H4 (cell line): ENCODE measurements around the gene OPN3. TPM values are rescaled to one million over a fixed set of nuclear protein-coding genes. Genes with fewer than 3 reads are reported as not detected.
A peak's percentile ranks its signal among the peaks of the same experiment; 100 is the strongest.

Source experiments
- DNase-seq: peaks from one replicate; pipeline ENCODE4 v3.0.0-alpha.2; 2015; ENCODE audit warnings: low spot score
- total RNA-seq: library from RNA; depleted of rRNA; stranded (reverse); fragments of >200 nt; shearing (Covaris generic); gene quantifications from 2 replicates; pipeline ENCODE4 v1.2.3, GENCODE V29; 2014

OPN3 gene
- total RNA-seq, 1 experiment from 2014 or later = 59.6 TPM

- DNase-seq = no peak
Measured at GRCh38 chr1:241645199-241645598, 5.0 kb upstream of the OPN3 start.

- DNase-seq = no peak
Measured at GRCh38 chr1:241644259-241644658, 4.1 kb upstream of the OPN3 start.

- DNase-seq = no peak
Measured at GRCh38 chr1:241642593-241642944, 2.4 kb upstream of the OPN3 start.

DNA sequence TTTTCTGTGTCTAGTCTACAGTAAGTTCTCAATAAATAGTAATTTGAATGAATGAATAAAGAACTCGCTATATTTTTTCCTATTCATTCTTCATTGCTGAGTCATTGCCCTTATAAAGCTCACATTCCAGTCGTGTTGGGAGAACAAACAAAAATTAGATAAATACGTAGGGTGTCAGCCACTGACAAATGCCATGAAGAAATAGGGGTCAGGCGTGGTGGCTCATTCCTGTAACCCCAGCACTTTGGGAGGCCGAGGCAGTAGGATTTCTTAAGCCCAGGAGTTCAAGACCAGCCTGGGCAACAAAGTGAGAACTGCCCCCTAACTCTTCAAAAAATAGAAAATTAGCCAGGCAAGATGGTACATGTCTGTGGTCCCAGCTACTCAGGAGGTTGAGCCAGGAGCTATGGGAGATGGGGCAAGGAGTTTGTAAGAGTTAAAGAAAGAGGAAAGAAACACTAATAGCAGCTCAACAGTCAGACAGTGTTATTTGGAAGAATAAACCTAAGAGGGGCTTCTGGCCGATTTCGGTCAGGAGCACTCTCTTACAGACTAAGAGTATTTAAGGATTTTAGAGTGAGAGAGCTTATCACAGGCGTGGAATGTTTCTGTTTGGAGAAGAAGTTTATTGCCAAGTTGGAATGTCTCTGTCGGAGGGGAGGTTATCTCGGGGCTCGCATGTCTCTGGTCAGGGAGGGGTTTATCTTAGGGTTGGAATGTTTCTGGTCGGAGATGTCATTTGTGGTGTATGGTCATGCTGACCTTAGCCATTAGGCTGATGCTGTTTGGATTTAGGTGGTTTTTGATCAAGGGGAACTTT lies 1.8 kb upstream of the OPN3 start:
- peak; percentile 38 for DNase-seq

GRCh38 chr1:241640867-241641622 lies 876 bp upstream of the OPN3 start:
- DNase-seq = no peak

DNA sequence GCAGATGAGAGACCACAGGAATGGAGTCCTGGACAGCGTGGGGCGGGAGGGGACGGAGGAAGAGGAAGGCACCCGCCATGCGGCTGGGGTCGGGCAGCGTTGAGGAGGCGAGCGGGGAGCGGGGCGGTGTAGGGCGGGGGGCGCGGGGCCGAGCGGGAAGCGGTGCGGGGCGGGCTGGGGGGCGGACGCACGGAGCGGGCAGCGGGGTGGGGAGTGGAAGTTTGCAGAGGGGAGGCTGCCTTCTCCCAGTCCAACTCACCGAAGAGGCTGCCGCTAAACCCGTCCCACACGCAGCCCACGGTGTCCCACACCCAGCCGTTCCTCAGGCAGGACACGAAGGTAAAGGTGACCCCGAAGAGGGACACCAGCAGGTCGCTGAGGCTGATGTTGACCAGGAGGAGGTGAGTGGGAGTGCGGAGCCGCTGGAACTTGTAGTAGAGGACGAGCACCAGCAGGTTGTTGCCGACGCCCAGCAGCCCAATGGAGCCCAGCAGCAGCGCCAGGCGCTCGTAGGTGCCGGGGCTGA lies 483 bp downstream of the OPN3 start:
- peak; percentile 44 for DNase-seq

GRCh38 chr1:241638909-241639622 lies 1.1 kb downstream of the OPN3 start:
- no peak for DNase-seq

- no peak for DNase-seq
Measured at GRCh38 chr1:241638099-241638682, 2.0 kb downstream of the OPN3 start.

GRCh38 chr1:241637604-241638003 lies 2.6 kb downstream of the OPN3 start:
- no peak for DNase-seq

- no peak for DNase-seq
Measured at GRCh38 chr1:241637046-241637590, 3.1 kb downstream of the OPN3 start.

- no peak for DNase-seq
Measured at GRCh38 chr1:241636291-241636690, 3.9 kb downstream of the OPN3 start.

GRCh38 chr1:241635556-241636152 lies 4.5 kb downstream of the OPN3 start:
- no peak for DNase-seq

- no peak for DNase-seq
Measured at GRCh38 chr1:241632987-241633386, 7.2 kb downstream of the OPN3 start.

- DNase-seq = no peak
Measured at GRCh38 chr1:241631674-241632073, 8.5 kb downstream of the OPN3 start.

DNA sequence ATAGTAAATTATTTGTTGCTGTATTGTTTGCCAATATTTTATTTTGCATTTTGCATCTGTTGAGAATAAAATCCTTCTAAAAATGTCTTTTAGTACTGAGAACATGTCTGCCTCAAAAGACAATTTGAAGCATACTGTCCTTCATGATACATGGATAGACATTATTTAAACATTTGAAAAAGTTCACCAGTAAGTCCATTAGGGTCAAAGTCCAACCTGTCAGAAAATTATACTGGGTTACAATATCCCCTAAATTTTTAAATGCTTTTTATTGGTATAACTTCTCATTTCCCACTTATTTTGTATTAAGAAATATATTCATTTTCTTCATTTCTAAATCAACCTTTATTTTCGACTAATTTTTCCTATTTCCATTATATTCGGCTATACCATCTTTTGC lies 9.3 kb downstream of the OPN3 start:
- no peak for DNase-seq

GRCh38 chr1:241630476-241630875 lies 9.7 kb downstream of the OPN3 start:
- no peak for DNase-seq

- DNase-seq = no peak
Measured at GRCh38 chr1:241630005-241630404, 10.2 kb downstream of the OPN3 start.

DNA sequence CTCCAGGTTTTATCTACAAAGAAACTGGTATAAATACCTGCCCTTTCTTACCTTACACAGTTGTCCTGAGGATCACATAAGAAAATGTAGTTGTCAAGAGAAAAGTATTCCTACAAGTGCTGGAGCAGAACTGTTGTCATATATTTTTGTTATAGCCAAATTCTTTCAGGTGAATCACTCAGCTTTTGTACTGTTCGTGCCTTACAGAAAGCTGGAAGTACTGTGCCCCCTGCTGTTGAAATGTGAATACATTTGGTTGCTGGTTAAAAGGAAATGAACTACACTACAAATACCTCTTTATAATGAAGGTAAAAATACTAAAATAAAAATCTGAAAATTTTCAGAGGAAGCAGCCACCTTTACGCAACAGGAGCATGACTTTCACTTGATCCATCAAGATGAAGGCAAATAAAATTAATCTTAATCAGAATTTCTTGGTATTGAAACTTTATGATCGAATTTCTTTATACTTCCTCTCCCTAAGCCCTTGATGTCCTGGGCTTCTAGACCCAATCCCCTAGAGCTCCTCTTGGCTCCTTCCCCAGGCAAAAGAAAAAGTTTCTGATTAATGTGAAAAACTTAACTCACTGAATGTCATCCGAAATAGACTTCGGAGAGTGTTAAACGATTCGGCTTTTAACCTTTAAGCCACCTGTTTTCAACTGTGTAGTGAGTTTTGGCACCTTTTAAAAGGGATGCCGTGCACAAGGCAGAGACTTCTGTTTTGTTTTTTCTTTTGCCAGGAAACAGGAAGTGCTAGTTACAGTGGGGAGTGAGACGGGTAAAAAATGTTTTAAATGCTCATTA lies 12.5 kb downstream of the OPN3 start:
- DNase-seq = peak; percentile 48

DNA sequence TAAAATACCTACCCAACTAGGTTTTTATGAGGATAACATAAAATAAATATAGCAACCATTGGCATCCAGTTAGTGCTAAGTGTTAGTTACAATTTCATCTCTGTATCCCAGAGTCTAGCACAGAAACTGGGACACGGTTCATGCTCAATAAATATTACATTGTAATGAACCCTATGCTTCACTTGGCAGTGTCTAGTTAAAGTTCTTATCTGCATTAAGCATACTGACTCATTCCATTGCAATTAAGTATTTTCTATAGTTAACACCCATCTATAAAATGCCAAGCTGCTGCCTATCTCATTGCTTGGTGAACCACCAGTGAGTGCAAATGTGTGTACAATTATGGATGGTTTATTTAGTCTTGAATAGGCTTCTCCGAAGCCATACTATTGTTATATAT lies 15.2 kb downstream of the OPN3 start:
- DNase-seq = no peak

DNA sequence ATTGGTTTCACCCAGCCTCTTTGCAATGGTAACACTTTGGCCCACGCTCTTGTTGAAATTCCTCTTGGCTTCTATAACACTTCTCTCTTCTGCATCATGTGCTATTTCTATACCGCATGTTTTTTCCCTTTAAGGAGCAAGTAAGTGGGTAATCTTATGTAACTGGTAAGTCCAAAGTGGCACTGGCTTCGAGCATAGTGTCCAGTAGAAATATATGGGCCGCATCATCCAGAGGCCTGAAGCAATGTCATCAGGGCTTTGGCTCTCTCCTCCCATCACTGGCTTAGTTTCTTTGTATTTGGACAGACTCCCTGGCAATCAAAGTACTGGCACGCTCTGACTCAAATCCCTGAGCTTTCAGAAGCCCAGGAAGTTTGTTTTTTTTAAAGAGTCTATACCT lies 17.5 kb downstream of the OPN3 start:
- DNase-seq = no peak
